Spleen (tissue), 11 donors: ENCODE measurements around the gene GTF2H4. TPM values are rescaled to one million over a fixed set of nuclear protein-coding genes. Genes with fewer than 3 reads are reported as not detected.
"Not testable (repeated sequence)": the region's sequence is repeated elsewhere in the genome, so short reads cannot be mapped to it uniquely, and the experiment has no call there.

Experiments
- DNase-seq: peaks from one replicate; pipeline ENCODE4 v3.0.0-alpha.2; 2020
- H3K27ac ChIP-seq, 8 donors: fragments of 200-600 bp; sonication (generic) in 7 of 8; 1 replicate in 4 of 8; 2 replicates in 4 of 8; pipeline versions ENCODE4 v1.5.0 to v1.8.0; 2016 to 2021; ENCODE audit warnings: inconsistent platforms in 4 of 8, mild to moderate bottlenecking in 4 of 8, moderate library complexity in 1 of 8
- H3K27me3 ChIP-seq, 7 donors: fragments of 200-600 bp; sonication (generic) in 6 of 7; replicated peaks in 1 of 7; 1 replicate in 4 of 7; 2 replicates in 3 of 7; pipeline versions ENCODE4 v1.5.0 to v1.8.0; 2016 to 2021; ENCODE audit warnings: inconsistent platforms in 3 of 7, mild to moderate bottlenecking in 1 of 7
- H3K36me3 ChIP-seq, 6 donors: fragments of 200-600 bp; sonication (generic) in 5 of 6; 1 replicate in 4 of 6; 2 replicates in 2 of 6; pipeline versions ENCODE4 v1.5.0 to v1.8.0; 2016 to 2021; ENCODE audit warnings: inconsistent platforms in 2 of 6
- H3K4me1 ChIP-seq, 6 donors: fragments of 200-600 bp; sonication (generic) in 5 of 6; 1 replicate in 3 of 6; 2 replicates in 3 of 6; pipeline versions ENCODE4 v1.5.0 to v1.8.0; 2016 to 2021; ENCODE audit warnings: inconsistent platforms in 3 of 6
- H3K4me3 ChIP-seq, 8 donors: fragments of 200-600 bp; sonication (generic) in 7 of 8; 1 replicate in 4 of 8; 2 replicates in 4 of 8; pipeline versions ENCODE4 v1.5.0 to v1.8.0; 2016 to 2021; ENCODE audit warnings: inconsistent platforms in 4 of 8, mild to moderate bottlenecking in 4 of 8, moderate library complexity in 2 of 8
- H3K9me3 ChIP-seq, 8 donors: fragments of 200-600 bp; sonication (generic) in 7 of 8; 1 replicate in 4 of 8; 2 replicates in 4 of 8; pipeline versions ENCODE4 v1.5.0 to v1.8.0; 2016 to 2021; ENCODE audit warnings: inconsistent platforms in 4 of 8
- CTCF ChIP-seq, 11 experiments: fragments of 200-600 bp in 7 of 11; fragments of 450-650 bp in 4 of 11; sonication (generic) in 4 of 11; IDR thresholded peaks in 8 of 11; conservative IDR thresholded peaks in 3 of 11; 1 replicate in 7 of 11; 2 replicates in 4 of 11; pipeline versions ENCODE4 v1.4.0 to v1.8.0; 2016 to 2021; ENCODE audit warnings: antibody characterized with exemption in 11 of 11, inconsistent platforms in 4 of 11, mild to moderate bottlenecking in 1 of 11
- POLR2A ChIP-seq, 3 donors: fragments of 450-650 bp; IDR thresholded peaks; one replicate each; pipeline ENCODE4 v1.5.1; 2017; ENCODE audit warnings: antibody characterized with exemption in 3 of 3, mild to moderate bottlenecking in 1 of 3
- POLR2AphosphoS5 ChIP-seq, 3 donors: sonication (generic); formaldehyde crosslinking; IDR thresholded peaks; one replicate each; pipeline ENCODE4 v1.5.1; 2017; ENCODE audit warnings: antibody characterized with exemption in 3 of 3
- WGBS, 5 donors: extraction: QIAGEN DNeasy Blood & Tissue Kit in 3 of 5; methylation state at CpG; one replicate each; pipeline versions ENCODE4 v1.1.5 to v1.1.7; 2013 to 2018; 5-methylcytosine and 5-hydroxymethylcytosine counted together
- intact Hi-C: fragments of 100-400 bp; cut with DNase I; formaldehyde crosslinking; loops from one replicate; pipeline ENCODE4 v1.15.0; 2023; ENCODE audit warnings: low total_unique reads
- polyA plus RNA-seq, 3 donors: library from polyadenylated mRNA; stranded (reverse); fragments of 200-250 nt; gene quantifications; one replicate each; pipeline ENCODE4 v1.2.1, GENCODE V29; 2013
- total RNA-seq, 7 donors: library from RNA; depleted of rRNA in 3 of 7; stranded (reverse); fragments of >200 nt in 3 of 7; fragmentation: NEBNext Ultra II Directional in 4 of 7; extraction: Animal tissue kit (Norgen Biotek cat#: 25700) in 4 of 7; gene quantifications; one replicate each; pipeline versions ENCODE4 v1.1.0 to v1.2.1, GENCODE V29; 2016 to 2021
- donor health status: healthy with polysubstance abuse.
- donor health status: DM: no; HTN: no; CAD: no; lungs with moderate emphysema.
- donor health status: DM: no; HTN: no; CAD: no.
- donor health status: Bipolar disorder and iron deficiency.
- donor health status: healthy.
- donor health status: DM: no; HTN: no; CAD: no.
- donor health status: DM: yes; HTN: yes; CAD: no.

GTF2H4 gene
- total and polyA plus RNA-seq, 10 donors, result 20.6 to 49.7 (median 29.3) TPM

DNA sequence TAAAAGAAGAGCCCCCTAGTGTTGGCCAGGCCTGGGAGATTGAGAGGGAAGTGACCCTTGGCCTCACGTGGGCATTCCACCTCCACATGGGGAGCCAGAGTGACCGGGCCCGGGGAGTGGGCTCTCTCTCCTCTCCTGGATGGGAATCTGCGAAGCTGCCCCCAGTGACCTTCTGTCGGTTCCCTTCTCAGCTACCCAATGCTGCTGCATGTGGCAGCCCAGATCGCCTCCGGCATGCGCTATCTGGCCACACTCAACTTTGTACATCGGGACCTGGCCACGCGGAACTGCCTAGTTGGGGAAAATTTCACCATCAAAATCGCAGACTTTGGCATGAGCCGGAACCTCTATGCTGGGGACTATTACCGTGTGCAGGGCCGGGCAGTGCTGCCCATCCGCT lies 10.1 kb upstream of the GTF2H4 start:
- intact Hi-C loops, result no loop called here
- Histone ChIP-seq H3K4me3 (no peak overlapping the region), H3K27me3 (no peaks in the 10 kb centered on the region), H3K9me3 (no peaks in the 10 kb centered on the region), H3K27ac (no peak overlapping the region), H3K4me1 (peaks cover 0 to 10% (median 3%) of the 10 kb centered on the region in 6 donors), H3K36me3 (peaks cover 0 to 72% (median 34%) of the 10 kb centered on the region in 6 donors)
- 83 to 95% (median 89%) methylated on average over 11 to 16 of the region's 16 CpGs for WGBS, 5 donors
- peak; percentile 62 for DNase-seq
- no peak for TF ChIP-seq CTCF (IDR thresholded peaks at IDR 0.05 in 8 of 11, conservative IDR thresholded peaks at IDR 0.05 in 3 of 11)
- no peak for TF ChIP-seq POLR2AphosphoS5 (IDR thresholded peaks at IDR 0.05)
- TF ChIP-seq POLR2A (IDR thresholded peaks at IDR 0.05), result no peak

DNA sequence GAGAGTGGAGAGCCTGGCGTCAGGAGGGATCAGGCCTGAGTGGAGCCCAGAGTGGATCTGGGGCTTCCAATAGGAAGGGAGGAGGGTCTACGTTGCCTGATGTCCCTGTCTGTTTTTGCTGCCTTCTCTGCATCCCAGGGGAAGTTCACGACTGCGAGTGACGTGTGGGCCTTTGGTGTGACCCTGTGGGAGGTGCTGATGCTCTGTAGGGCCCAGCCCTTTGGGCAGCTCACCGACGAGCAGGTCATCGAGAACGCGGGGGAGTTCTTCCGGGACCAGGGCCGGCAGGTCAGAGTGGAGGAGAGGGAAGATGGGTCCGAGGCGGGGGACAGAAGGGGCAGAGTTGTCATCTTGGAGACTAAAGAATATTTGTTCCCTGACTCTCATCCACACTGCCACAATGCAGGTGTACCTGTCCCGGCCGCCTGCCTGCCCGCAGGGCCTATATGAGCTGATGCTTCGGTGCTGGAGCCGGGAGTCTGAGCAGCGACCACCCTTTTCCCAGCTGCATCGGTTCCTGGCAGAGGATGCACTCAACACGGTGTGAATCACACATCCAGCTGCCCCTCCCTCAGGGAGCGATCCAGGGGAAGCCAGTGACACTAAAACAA lies 9.2 kb upstream of the GTF2H4 start:
- no peaks in the 10 kb centered on the region for H3K27me3 ChIP-seq
- intact Hi-C loops, result no loop called here
- H3K27ac ChIP-seq, result no peak overlapping the region
- DNase-seq, result no peak
- no peak for TF ChIP-seq CTCF (IDR thresholded peaks at IDR 0.05 in 8 of 11, conservative IDR thresholded peaks at IDR 0.05 in 3 of 11)
- no peak for TF ChIP-seq POLR2A (IDR thresholded peaks at IDR 0.05)
- no peak for TF ChIP-seq POLR2AphosphoS5 (IDR thresholded peaks at IDR 0.05)
- 82 to 89% (median 87%) methylated on average over 23 of the region's 23 CpGs for WGBS, 5 donors
- H3K4me3 ChIP-seq, result no peak overlapping the region
- peaks cover 0 to 20% (median 4%) of the 10 kb centered on the region in 6 donors for H3K4me1 ChIP-seq
- H3K36me3 ChIP-seq, result peaks cover 0 to 63% (median 27%) of the 10 kb centered on the region in 6 donors
- H3K9me3 ChIP-seq, result no peaks in the 10 kb centered on the region

- WGBS, 5 donors, result 72 to 86% (median 84%) methylated on average over 1 of the region's 1 CpG
- no peaks in the 10 kb centered on the region for H3K9me3 ChIP-seq
- no peak overlapping the region for H3K4me3 ChIP-seq
- intact Hi-C loops, result no loop called here
- H3K27ac ChIP-seq, result no peak overlapping the region
- TF ChIP-seq POLR2A (IDR thresholded peaks at IDR 0.05) (no peak), CTCF (IDR thresholded peaks at IDR 0.05 in 8 of 11, conservative IDR thresholded peaks at IDR 0.05 in 3 of 11) (no peak), POLR2AphosphoS5 (IDR thresholded peaks at IDR 0.05) (no peak)
- peaks cover 0 to 21% (median 4%) of the 10 kb centered on the region in 6 donors for H3K4me1 ChIP-seq
- DNase-seq, result no peak
- H3K27me3 ChIP-seq, result no peaks in the 10 kb centered on the region
- H3K36me3 ChIP-seq, result peaks cover 0 to 42% (median 25%) of the 10 kb centered on the region in 6 donors
Measured at GRCh38 chr6:30900863-30901417, 7.1 kb upstream of the GTF2H4 start.

- intact Hi-C loops, result no loop called here
Measured at GRCh38 chr6:30901436-30901835, 6.6 kb upstream of the GTF2H4 start.

DNA sequence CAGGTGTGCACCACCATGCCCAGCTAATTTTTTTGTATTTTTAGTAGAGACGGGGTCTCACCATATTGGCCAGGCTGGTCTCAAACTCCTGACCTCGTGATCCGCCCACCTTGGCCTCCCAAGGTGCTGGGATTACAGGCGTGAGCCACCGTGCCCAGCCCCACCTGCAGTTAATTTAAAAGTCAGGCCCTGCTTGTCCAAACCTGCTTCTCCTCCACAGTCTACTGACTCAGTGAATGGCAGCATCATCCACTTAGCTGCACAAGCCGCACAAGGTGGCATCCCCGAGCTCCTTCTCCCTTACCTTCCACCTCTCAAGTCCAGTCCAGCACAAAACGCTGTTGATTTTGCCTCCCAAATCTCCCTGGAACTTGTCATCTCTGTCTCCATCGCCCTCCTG lies 5.8 kb upstream of the GTF2H4 start:
- H3K27ac ChIP-seq, H3K27me3 ChIP-seq, intact Hi-C loops, DNase-seq, H3K4me3 ChIP-seq, H3K9me3 ChIP-seq: not testable (repeated sequence)
- peaks cover 0 to 29% (median 24%) of the 10 kb centered on the region in 6 donors for H3K36me3 ChIP-seq
- 77 to 87% (median 82%) methylated on average over 9 of the region's 9 CpGs for WGBS, 5 donors
- H3K4me1 ChIP-seq, result peaks cover under 1 to 23% (median 5%) of the 10 kb centered on the region in 6 donors

More at GRCh38 chr6:30901436-30901835, 6.6 kb upstream of the GTF2H4 start:
- Histone ChIP-seq H3K36me3 (peaks cover 0 to 37% (median 25%) of the 10 kb centered on the region in 6 donors), H3K4me3 (no peak overlapping the region), H3K27me3 (no peaks in the 10 kb centered on the region), H3K4me1 (peaks cover 0 to 21% (median 4%) of the 10 kb centered on the region in 6 donors), H3K9me3 (no peaks in the 10 kb centered on the region), H3K27ac (no peak overlapping the region)
- TF ChIP-seq POLR2A (IDR thresholded peaks at IDR 0.05) (no peak), POLR2AphosphoS5 (IDR thresholded peaks at IDR 0.05) (no peak), CTCF (IDR thresholded peaks at IDR 0.05 in 8 of 11, conservative IDR thresholded peaks at IDR 0.05 in 3 of 11) (no peak)
- no peak for DNase-seq
